ENCODE data around the gene RNF212.

Gene RNF212

DNA sequence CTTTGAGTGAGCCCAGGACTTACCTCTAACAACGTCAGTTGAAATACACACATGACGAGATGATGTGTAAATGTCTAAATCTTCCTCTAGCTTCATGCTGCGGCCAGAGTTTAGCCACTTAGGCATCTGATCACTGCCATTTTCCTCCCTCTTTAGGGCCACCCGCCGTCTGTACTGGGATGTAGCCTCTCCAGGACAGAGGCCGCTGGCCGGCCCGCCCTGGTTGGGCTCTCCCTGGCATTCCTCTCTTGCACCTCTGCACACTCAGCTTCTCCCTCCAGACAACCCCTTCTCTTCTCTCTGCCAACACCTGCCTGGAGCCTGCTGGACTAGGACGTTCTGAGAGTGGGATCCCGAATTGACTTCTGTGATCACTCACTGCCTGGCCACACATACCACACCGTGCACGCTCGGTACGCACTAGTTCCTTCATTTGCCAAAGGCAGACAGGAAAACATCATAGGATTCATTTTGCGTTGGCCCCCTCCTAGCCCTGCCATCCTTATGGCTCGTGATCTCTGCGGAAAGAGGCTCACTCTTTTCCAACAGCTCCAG lies 33.6 kb downstream of the RNF212 start:
- ATAC-seq = no peak
- no peak for TF ChIP-seq GLIS3 (CRISPR knock-in tag; IDR thresholded peaks at IDR 0.05)
- TF ChIP-seq ZFP3 (CRISPR knock-in tag; IDR thresholded peaks at IDR 0.05) = no peak
- no peak for TF ChIP-seq ZC3H10 (CRISPR knock-in tag; IDR thresholded peaks at IDR 0.05)
- no peak for TF ChIP-seq TCF4 (CRISPR knock-in tag; IDR thresholded peaks at IDR 0.05; ENCODE audit: borderline replicate concordance)
- TF ChIP-seq, protein P1, sequence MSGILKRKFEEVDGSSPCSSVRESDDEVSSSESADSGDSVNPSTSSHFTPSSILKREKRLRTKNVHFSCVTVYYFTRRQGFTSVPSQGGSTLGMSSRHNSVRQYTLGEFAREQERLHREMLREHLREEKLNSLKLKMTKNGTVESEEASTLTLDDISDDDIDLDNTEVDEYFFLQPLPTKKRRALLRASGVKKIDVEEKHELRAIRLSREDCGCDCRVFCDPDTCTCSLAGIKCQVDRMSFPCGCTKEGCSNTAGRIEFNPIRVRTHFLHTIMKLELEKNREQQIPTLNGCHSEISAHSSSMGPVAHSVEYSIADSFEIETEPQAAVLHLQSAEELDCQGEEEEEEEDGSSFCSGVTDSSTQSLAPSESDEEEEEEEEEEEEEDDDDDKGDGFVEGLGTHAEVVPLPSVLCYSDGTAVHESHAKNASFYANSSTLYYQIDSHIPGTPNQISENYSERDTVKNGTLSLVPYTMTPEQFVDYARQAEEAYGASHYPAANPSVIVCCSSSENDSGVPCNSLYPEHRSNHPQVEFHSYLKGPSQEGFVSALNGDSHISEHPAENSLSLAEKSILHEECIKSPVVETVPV (CRISPR knock-in tag; IDR thresholded peaks at IDR 0.05) = no peak
- TF ChIP-seq, protein P2, sequence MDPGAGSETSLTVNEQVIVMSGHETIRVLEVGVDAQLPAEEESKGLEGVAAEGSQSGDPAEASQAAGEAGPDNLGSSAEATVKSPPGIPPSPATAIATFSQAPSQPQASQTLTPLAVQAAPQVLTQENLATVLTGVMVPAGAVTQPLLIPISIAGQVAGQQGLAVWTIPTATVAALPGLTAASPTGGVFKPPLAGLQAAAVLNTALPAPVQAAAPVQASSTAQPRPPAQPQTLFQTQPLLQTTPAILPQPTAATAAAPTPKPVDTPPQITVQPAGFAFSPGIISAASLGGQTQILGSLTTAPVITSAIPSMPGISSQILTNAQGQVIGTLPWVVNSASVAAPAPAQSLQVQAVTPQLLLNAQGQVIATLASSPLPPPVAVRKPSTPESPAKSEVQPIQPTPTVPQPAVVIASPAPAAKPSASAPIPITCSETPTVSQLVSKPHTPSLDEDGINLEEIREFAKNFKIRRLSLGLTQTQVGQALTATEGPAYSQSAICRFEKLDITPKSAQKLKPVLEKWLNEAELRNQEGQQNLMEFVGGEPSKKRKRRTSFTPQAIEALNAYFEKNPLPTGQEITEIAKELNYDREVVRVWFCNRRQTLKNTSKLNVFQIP (CRISPR knock-in tag; IDR thresholded peaks at IDR 0.05; ENCODE audit: borderline replicate concordance, low read depth) = no peak
- TF ChIP-seq, protein P3, sequence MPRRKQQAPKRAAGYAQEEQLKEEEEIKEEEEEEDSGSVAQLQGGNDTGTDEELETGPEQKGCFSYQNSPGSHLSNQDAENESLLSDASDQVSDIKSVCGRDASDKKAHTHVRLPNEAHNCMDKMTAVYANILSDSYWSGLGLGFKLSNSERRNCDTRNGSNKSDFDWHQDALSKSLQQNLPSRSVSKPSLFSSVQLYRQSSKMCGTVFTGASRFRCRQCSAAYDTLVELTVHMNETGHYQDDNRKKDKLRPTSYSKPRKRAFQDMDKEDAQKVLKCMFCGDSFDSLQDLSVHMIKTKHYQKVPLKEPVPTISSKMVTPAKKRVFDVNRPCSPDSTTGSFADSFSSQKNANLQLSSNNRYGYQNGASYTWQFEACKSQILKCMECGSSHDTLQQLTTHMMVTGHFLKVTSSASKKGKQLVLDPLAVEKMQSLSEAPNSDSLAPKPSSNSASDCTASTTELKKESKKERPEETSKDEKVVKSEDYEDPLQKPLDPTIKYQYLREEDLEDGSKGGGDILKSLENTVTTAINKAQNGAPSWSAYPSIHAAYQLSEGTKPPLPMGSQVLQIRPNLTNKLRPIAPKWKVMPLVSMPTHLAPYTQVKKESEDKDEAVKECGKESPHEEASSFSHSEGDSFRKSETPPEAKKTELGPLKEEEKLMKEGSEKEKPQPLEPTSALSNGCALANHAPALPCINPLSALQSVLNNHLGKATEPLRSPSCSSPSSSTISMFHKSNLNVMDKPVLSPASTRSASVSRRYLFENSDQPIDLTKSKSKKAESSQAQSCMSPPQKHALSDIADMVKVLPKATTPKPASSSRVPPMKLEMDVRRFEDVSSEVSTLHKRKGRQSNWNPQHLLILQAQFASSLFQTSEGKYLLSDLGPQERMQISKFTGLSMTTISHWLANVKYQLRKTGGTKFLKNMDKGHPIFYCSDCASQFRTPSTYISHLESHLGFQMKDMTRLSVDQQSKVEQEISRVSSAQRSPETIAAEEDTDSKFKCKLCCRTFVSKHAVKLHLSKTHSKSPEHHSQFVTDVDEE (CRISPR knock-in tag; IDR thresholded peaks at IDR 0.05) = no peak
- TF ChIP-seq CSDC2 (CRISPR knock-in tag; IDR thresholded peaks at IDR 0.05) = no peak
- no peak for TF ChIP-seq ZFP30 (CRISPR knock-in tag; IDR thresholded peaks at IDR 0.05)
- no peak for TF ChIP-seq PPARA (CRISPR knock-in tag; IDR thresholded peaks at IDR 0.05; ENCODE audit: borderline replicate concordance)
- TF ChIP-seq SNAI2 (CRISPR knock-in tag; IDR thresholded peaks at IDR 0.05) = no peak
- no peak for TF ChIP-seq ISL1 (CRISPR knock-in tag; IDR thresholded peaks at IDR 0.05)
- TF ChIP-seq ARNTL (CRISPR knock-in tag; IDR thresholded peaks at IDR 0.05; ENCODE audit: borderline replicate concordance, low read depth) = no peak
- no peak for TF ChIP-seq RARB (CRISPR knock-in tag; IDR thresholded peaks at IDR 0.05)
- no peak for TF ChIP-seq BACH2 (CRISPR knock-in tag; IDR thresholded peaks at IDR 0.05; ENCODE audit: borderline replicate concordance)

DNA sequence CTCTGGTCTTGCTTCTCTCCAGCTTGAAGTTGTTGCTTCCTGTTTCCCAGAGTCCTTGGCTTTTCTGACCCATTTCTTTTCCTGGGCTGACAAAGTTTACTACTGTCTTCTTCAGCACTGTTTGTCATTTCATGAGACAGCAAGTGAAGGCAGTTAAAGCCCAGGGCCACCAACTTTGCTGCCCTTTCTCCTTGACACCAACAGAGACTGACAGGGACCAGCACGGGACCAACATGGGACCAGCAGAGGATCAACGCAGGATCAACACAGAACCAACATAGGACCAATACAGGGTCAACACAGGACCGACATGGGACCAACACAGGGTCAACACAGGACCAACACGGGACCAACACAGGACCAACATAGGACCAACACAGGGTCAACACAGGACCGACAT lies 34.9 kb downstream of the RNF212 start:
- TF ChIP-seq ZC3H10 (CRISPR knock-in tag; IDR thresholded peaks at IDR 0.05) (no peak), ZFP30 (CRISPR knock-in tag; IDR thresholded peaks at IDR 0.05) (no peak), TOX (CRISPR knock-in tag; IDR thresholded peaks at IDR 0.05; ENCODE audit: borderline replicate concordance) (no peak), ESRRG (CRISPR knock-in tag; IDR thresholded peaks at IDR 0.05) (no peak), SNAI2 (CRISPR knock-in tag; IDR thresholded peaks at IDR 0.05) (no peak), TCF4 (CRISPR knock-in tag; IDR thresholded peaks at IDR 0.05; ENCODE audit: borderline replicate concordance) (no peak), OSR1 (CRISPR knock-in tag; IDR thresholded peaks at IDR 0.05) (no peak), ZFP3 (CRISPR knock-in tag; IDR thresholded peaks at IDR 0.05) (no peak), BACH2 (CRISPR knock-in tag; IDR thresholded peaks at IDR 0.05; ENCODE audit: borderline replicate concordance) (no peak), ISL1 (CRISPR knock-in tag; IDR thresholded peaks at IDR 0.05) (no peak), CSDC2 (CRISPR knock-in tag; IDR thresholded peaks at IDR 0.05) (no peak), GLIS3 (CRISPR knock-in tag; IDR thresholded peaks at IDR 0.05) (no peak), RARB (CRISPR knock-in tag; IDR thresholded peaks at IDR 0.05) (no peak)
- TF ChIP-seq, protein P4, sequence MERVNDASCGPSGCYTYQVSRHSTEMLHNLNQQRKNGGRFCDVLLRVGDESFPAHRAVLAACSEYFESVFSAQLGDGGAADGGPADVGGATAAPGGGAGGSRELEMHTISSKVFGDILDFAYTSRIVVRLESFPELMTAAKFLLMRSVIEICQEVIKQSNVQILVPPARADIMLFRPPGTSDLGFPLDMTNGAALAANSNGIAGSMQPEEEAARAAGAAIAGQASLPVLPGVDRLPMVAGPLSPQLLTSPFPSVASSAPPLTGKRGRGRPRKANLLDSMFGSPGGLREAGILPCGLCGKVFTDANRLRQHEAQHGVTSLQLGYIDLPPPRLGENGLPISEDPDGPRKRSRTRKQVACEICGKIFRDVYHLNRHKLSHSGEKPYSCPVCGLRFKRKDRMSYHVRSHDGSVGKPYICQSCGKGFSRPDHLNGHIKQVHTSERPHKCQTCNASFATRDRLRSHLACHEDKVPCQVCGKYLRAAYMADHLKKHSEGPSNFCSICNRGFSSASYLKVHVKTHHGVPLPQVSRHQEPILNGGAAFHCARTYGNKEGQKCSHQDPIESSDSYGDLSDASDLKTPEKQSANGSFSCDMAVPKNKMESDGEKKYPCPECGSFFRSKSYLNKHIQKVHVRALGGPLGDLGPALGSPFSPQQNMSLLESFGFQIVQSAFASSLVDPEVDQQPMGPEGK (CRISPR knock-in tag; IDR thresholded peaks at IDR 0.05; ENCODE audit: borderline replicate concordance) = no peak
- TF ChIP-seq, protein P3 (CRISPR knock-in tag; IDR thresholded peaks at IDR 0.05) = no peak
- TF ChIP-seq, protein P2 (CRISPR knock-in tag; IDR thresholded peaks at IDR 0.05; ENCODE audit: borderline replicate concordance, low read depth) = no peak
- no peak for ATAC-seq
